Gastroesophageal sphincter (tissue), 3 donors: Measurements from ENCODE around the gene KRTAP1-4.
"Not testable (repeated sequence)": the region's sequence is repeated elsewhere in the genome, so short reads cannot be mapped to it uniquely, and the experiment has no call there.

ENCODE experiments used
- EP300 ChIP-seq: sonication (generic); formaldehyde crosslinking; IDR thresholded peaks from one replicate; pipeline ENCODE4 v1.6.1; 2017; ENCODE audit warnings: antibody characterized with exemption, mild to moderate bottlenecking
- POLR2A ChIP-seq, 2 donors: fragments of 450-650 bp; IDR thresholded peaks; one replicate each; pipeline ENCODE4 v1.6.1; 2017; ENCODE audit warnings: antibody characterized with exemption in 2 of 2, mild to moderate bottlenecking in 2 of 2, moderate library complexity in 1 of 2
- TF ChIP-seq, protein P1 (sequence below), 4 experiments: fragments of 200-600 bp in 2 of 4; fragments of 450-650 bp in 2 of 4; sonication (generic) in 1 of 4; IDR thresholded peaks; one replicate each; pipeline ENCODE4 v1.5.1; 2017 to 2019; ENCODE audit warnings: antibody characterized with exemption in 4 of 4, mild to moderate bottlenecking in 2 of 4, moderate library complexity in 2 of 4

DNA sequence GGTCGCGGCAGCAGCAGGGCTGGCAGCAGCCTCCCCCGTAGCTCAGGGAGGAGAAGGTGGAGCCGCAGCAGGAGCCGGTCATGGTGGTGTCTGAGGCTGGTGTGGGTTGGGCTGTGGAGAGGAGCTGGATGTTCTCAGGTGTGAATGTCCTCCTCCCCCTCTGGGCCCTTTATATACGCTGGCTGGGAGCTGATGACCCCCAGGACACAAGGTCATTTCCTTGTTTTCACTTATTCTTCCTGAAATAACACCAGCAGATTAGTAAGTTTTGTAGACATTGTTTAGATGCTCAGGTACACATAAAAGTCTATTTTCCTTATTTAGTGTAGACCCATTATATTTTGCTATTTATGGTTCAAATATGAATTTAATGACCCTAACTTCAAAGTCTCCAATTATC lies 25.1 kb upstream of the KRTAP1-4 start, which contains the start of gene KRTAP2-2:
- TF ChIP-seq, protein P1, sequence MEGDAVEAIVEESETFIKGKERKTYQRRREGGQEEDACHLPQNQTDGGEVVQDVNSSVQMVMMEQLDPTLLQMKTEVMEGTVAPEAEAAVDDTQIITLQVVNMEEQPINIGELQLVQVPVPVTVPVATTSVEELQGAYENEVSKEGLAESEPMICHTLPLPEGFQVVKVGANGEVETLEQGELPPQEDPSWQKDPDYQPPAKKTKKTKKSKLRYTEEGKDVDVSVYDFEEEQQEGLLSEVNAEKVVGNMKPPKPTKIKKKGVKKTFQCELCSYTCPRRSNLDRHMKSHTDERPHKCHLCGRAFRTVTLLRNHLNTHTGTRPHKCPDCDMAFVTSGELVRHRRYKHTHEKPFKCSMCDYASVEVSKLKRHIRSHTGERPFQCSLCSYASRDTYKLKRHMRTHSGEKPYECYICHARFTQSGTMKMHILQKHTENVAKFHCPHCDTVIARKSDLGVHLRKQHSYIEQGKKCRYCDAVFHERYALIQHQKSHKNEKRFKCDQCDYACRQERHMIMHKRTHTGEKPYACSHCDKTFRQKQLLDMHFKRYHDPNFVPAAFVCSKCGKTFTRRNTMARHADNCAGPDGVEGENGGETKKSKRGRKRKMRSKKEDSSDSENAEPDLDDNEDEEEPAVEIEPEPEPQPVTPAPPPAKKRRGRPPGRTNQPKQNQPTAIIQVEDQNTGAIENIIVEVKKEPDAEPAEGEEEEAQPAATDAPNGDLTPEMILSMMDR (IDR thresholded peaks at IDR 0.05), result not testable (repeated sequence)
- not testable (repeated sequence) for TF ChIP-seq POLR2A (IDR thresholded peaks at IDR 0.05); EP300
